HL-60/S4 treated with retinoic acid at 250 ng/mL for 4 days and 3 days (cell line): Measurements from ENCODE around the gene S100B.

Experiments used
- in situ Hi-C: fragments of 300-500 bp; cut with MboI; formaldehyde crosslinking; loops from 2 replicates; pipeline ENCODE4 v1.7.0; 2022; ENCODE audit warnings: low sequenced_read_pairs

S100B gene

GRCh38 chr21:46628868-46629267, 24.0 kb upstream of the S100B start:
- in situ Hi-C loops: no loop called here

DNA sequence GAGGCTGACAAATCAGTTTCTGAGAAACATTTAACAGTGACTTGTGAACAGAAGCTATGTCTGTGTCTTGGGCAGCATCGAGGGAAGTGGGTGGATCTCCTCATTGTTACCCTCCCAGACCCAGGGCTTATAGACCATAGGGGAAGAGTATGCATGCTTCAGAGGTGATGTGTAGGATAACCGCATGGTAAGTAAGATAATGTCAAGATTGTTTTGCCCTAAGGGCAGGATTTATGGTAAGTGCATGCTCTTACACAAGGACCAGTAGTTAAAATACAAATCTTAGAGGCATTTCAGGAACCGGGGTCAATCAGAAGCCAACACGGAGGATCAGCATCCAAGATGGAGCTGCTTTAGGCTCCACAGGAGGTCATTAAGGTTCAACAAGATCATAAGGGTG, 22.8 kb upstream of the S100B start:
- in situ Hi-C loops: no loop called here

GRCh38 chr21:46626975-46627501, 22.2 kb upstream of the S100B start:
- in situ Hi-C loops: no loop called here

DNA sequence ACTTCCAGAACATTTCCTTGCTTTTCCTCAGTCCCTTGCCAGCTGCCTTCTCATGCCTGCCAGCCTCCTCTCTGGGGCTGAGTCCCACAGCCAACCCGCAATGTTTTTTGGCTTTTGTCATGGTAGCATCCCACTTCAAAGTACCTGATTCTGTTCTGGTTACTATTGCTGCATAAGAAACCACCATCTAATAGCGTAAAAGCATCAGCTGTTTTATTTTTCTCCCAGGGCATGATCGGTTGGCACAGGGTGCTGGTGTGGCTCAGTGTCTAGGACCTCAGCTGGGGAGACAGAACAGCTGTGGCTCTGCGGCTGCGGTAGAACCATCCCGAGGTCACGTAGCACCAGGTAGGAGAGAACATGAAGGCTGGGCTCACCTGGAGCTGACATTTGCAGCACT, 21.7 kb upstream of the S100B start:
- in situ Hi-C loops: no loop called here

DNA sequence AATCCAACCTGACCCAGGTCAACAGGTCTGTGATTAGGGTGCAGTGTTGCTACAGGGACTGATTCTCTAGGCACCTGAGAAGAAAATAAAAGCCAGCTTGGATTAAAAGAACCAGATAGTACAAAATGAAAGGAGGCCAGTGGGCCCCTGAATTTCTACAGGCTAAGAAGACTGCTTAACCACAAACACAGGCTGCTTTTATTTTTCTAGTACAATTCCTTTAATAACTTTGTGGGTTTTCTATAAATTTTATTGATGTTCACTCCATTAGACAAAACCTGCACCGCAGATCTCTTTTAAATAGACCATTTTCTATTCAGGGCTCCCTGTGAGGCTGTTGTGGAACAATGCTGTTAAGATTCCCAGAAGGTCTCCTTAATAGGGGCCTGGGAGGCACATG, 20.9 kb upstream of the S100B start:
- in situ Hi-C loops: no loop called here

- in situ Hi-C loops: no loop called here
Observed at GRCh38 chr21:46624050-46624449, 19.2 kb upstream of the S100B start.

DNA sequence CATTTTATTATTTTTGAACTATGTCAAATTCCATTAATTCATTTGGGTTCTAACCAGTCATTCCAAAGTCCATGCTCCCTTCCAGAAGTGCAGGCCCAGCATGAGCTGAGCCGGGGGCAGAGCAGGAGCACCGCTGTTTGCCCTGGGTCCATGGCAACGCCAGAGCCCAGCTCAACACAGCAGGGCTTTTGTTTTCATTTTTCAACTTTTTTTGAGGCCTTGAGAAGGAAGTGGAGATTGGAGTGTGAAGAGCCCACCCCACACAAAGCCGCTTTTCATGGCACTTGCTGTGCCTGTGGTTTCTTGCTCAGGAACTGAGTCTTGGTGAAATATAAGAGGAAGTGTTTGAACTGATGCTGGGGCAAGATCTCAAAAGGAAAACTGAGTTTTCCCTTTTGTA, 17.3 kb upstream of the S100B start:
- in situ Hi-C loops: no loop called here

- in situ Hi-C loops: no loop called here
Observed at GRCh38 chr21:46621457-46622182, 16.7 kb upstream of the S100B start.

DNA sequence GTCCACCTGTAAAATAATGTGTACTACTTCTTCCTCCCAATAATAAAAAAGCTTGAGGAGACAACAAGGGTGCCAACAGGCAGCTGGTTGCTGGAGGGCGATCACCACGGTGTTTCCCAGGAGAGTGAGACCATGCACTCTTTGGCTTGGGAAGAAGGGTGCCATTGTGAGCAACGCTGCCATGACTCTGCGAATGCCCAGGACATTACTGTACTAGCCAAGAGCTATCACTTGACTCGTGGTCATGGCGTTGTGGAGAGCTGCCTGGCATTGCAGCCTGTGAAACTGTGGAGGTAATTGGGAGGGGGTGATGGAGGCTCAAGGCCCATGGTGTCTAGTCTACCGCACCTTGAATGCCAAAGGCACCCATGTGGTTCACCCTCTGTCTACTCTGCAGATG, 16.0 kb upstream of the S100B start:
- in situ Hi-C loops: no loop called here

- in situ Hi-C loops: no loop called here
Observed at GRCh38 chr21:46619846-46620245, 15.0 kb upstream of the S100B start.

DNA sequence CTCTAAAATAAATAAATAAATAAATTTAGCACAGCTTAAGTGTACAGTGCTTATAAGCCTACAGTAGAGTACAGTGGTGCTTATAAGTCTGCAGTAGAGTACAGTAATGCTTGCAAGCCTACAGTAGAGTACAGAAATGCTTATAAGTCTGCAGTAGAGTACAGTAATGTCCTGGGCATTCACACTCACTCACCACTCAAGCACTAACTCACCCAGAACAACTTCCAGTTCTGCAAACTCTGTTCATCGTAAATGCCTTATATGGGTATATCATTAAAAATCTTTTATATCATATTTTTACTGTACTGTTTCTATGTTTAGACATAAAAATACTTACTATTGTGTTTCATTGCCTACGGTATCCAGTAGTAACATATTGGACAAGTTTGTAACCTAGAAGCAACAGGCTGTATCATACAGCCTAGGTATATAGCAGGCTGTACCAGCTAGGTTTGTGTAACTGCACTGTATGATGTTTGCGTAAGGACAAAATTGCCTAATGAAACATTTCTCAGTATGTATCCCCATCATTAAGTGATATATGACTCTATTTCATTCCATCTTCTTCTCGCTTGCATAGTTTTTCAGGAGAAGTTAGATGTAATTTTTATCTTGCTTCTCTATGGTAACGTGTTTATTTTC, 14.0 kb upstream of the S100B start:
- in situ Hi-C loops: no loop called here

GRCh38 chr21:46617267-46618051, 12.6 kb upstream of the S100B start:
- in situ Hi-C loops: no loop called here

DNA sequence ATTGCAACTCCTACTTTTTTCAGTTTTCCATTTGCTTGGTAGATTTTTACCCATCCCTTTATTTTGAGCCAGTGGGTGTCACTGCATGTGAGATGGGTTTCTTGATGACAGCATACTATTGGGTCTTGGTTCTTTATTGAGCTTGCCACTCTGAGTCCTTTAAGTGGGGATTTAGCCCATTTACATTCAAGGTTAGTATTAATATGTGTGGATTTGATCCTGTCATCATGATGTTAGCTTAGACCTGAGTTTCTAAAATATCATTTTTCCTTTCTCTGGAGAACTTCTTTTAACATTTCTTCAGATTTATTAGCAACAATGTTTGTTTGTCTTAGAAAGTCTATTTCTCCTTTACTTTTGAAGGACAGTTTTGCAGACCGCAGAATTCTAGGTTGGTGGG, 11.8 kb upstream of the S100B start:
- in situ Hi-C loops: no loop called here

DNA sequence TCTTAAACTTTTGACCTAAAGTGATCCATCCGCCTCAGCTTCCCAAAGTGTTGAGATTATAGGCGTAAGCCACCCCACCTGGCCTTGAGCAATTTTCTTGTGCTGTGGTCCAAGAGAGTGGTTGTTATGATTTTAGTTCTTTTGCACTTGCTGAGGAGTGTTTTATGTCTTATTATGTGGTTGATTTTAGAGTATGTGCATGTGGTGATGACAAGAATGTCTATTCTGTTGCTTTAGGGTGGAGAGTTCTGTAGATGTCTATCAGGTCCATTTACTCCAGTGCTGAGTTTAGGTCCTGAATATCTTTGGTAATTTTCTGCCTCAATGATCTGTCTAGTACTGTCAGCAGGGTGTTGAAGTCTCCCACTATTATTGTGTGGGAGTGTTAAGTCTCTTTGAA, 11.2 kb upstream of the S100B start:
- in situ Hi-C loops: no loop called here

DNA sequence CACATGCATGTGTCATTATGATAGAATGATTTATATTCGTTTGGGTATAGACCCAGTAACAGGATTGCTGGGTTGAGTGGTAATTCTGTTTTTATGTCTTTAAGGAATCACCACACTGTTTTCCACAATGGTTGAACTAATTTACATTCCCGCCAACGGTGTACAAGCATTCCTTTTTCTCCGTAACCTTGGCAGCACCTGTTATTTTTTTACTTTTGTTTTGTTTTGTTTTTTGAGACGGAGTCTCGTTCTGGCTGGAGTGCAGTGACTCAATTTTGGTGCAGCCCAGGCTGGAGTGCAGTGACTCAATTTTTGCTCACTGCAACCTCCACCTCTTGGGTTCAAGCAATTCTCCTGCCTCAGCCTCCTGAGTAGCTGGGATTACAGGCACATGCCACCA, 8.5 kb upstream of the S100B start:
- in situ Hi-C loops: no loop called here

GRCh38 chr21:46610018-46610701, 5.3 kb upstream of the S100B start:
- in situ Hi-C loops: no loop called here

GRCh38 chr21:46608672-46609111, 3.8 kb upstream of the S100B start:
- in situ Hi-C loops: no loop called here

GRCh38 chr21:46607636-46608035, 2.8 kb upstream of the S100B start:
- in situ Hi-C loops: no loop called here

DNA sequence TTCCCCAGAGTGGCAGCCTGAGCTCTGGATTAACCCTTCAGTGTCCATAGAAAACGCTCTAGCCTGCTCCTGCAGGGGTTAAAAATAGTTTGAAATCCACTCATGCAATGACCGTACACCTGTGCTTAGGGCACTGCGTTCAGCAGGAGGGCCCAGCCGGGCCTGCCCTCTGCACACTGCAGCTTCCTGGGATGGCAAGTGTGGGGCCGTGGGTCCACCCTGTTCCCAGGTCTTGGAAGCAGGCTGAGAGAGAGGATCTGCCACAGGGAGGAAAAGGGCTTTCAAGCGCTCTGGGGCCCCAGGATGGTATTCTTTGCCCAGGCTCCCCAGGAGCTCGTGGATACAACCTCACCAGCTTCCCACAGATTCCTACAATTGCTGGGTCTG, 1.5 kb upstream of the S100B start:
- in situ Hi-C loops: no loop called here

- in situ Hi-C loops: no loop called here
Observed at GRCh38 chr21:46605767-46606426, 1.0 kb upstream of the S100B start.
